ENCODE measurements around the gene SGCA. TPM values are rescaled to one million over a fixed set of nuclear protein-coding genes. Genes with fewer than 3 reads are reported as not detected.

SGCA gene
- total and polyA plus RNA-seq, 9 of the 15 experiments (the other 6 are each of a cell fraction or from before 2014, with no cell fraction given): not detected

- no peak for TF ChIP-seq ZNF512 (tag; IDR thresholded peaks at IDR 0.05)
- no peak for TF ChIP-seq SIN3A (IDR thresholded peaks at IDR 0.05; ENCODE audit: borderline replicate concordance in 2 of 2, control insufficient read depth in 1 of 2, low read depth in 2 of 2, low read length in 2 of 2)
- no peak for TF ChIP-seq ZNF282 (CRISPR knock-in tag; IDR thresholded peaks at IDR 0.05)
These were observed 22.1 kb downstream of the SGCA start (continued) for GRCh38 chr17:50187751-50188530.

GRCh38 chr17:50188531-50188920 is 22.7 kb downstream of the SGCA start:
- H3K79me2 ChIP-seq (ENCODE audit: control insufficient read depth, insufficient read depth, low read length): no peaks in the 10 kb centered on the region
- H3K27me3 ChIP-seq (ENCODE audit: control insufficient read depth in 2 of 2, insufficient read depth in 2 of 2, low read length in 2 of 2): peaks cover 58 to 87% of the 10 kb centered on the region in 2 experiments
- H3K36me3 ChIP-seq (ENCODE audit: control insufficient read depth, insufficient read depth, low read length): no peaks in the 10 kb centered on the region
- H3K4me1 ChIP-seq (replicated peaks in 1 of 2; ENCODE audit: control insufficient read depth in 2 of 2, insufficient read depth in 2 of 2, low read length in 2 of 2): peaks cover 4 to 13% of the 10 kb centered on the region in 2 experiments; a peak in 4 of 5 replicates
- no peak overlapping the region for H3K27ac ChIP-seq (ENCODE audit: extremely low read depth, low read depth, low read length)
- FAIRE-seq (no peak), DNase-seq (ENCODE audit: extremely low read depth in 1 of 4, low spot score in 3 of 4) (no peak), ATAC-seq (no peak)
- no peaks in the 10 kb centered on the region for H3K9me3 ChIP-seq (replicated peaks; ENCODE audit: control insufficient read depth, insufficient read depth, low read depth, low read length)
- POLR2A ChIA-PET: interaction anchor here (0.7 kb wide), 2 partner anchors 100 to 150 kb away, joined by 4 read pairs; no protein-coding TSS in a partner anchor
- TF ChIP-seq ZNF41 (CRISPR knock-in tag; conservative IDR thresholded peaks at IDR 0.05) (no peak), ZKSCAN3 (CRISPR knock-in tag; IDR thresholded peaks at IDR 0.05) (no peak), SP1 (CRISPR knock-in tag; IDR thresholded peaks at IDR 0.05) (no peak), BACH1 (tag; IDR thresholded peaks at IDR 0.05) (no peak), JUN (IDR thresholded peaks at IDR 0.05; ENCODE audit: borderline replicate concordance, low read depth, low read length) (no peak), JUN (CRISPR knock-in tag; IDR thresholded peaks at IDR 0.05; ENCODE audit: borderline replicate concordance) (no peak), MXI1 (IDR thresholded peaks at IDR 0.05; ENCODE audit: low read depth, low read length) (no peak), NONO (IDR thresholded peaks at IDR 0.05; ENCODE audit: low read depth in 2 of 2, low read length in 1 of 2) (no peak), ILF3 (IDR thresholded peaks at IDR 0.05; ENCODE audit: borderline replicate concordance) (no peak), ZNF75A (CRISPR knock-in tag; IDR thresholded peaks at IDR 0.05) (no peak), BMI1 (IDR thresholded peaks at IDR 0.05; ENCODE audit: low read length) (no peak), RBBP5 (IDR thresholded peaks at IDR 0.05; ENCODE audit: borderline replicate concordance, insufficient read depth, low read length, poor library complexity, severe bottlenecking) (no peak), ZNF764 (CRISPR knock-in tag; IDR thresholded peaks at IDR 0.05; ENCODE audit: low read depth) (no peak), BDP1 (IDR thresholded peaks at IDR 0.05; ENCODE audit: insufficient read depth, insufficient read length) (no peak), SMARCB1 (IDR thresholded peaks at IDR 0.05; ENCODE audit: insufficient read length, low read depth) (no peak)
- in situ Hi-C loops (cut with MboI) (no loop called here), intact Hi-C loops (cut with micrococcal nuclease) (no loop called here)
- no TSS peak for BruUV-seq (replicated peaks)
- H3K4me2 ChIP-seq (ENCODE audit: insufficient read depth, low read length): no peak overlapping the region
- no peaks in the 10 kb centered on the region for H3K9me1 ChIP-seq (ENCODE audit: control insufficient read depth, insufficient read depth, low read length)
- no peaks in the 10 kb centered on the region; the same call in 1 of the 2 replicates for H4K20me1 ChIP-seq (replicated peaks; ENCODE audit: control insufficient read depth, insufficient read depth, low read length)
- no peak overlapping the region for H2AFZ ChIP-seq (ENCODE audit: low read depth, low read length)
- 1% methylated on average over 13 of the region's 13 CpGs for WGBS (ENCODE audit: insufficient coverage, low coverage, missing lambda C conversion rate)
- CTCF ChIA-PET (ENCODE audit: low intra/inter-chr PET ratio): interaction anchor here (0.6 kb wide), 1 partner anchor 82 kb away, joined by 3 read pairs; no protein-coding TSS in a partner anchor
- H3K4me3 ChIP-seq: no peak overlapping the region
- 0 out of 4 replicates have a peak overlapping the region, but pooled peaks of 1 of the 2 experiments have one; percentile 30 for H3K9ac ChIP-seq (ENCODE audit: insufficient read depth in 1 of 2, low read depth in 2 of 2, low read length in 2 of 2)
